Lower leg skin (tissue), 4 donors: ENCODE results near the gene PRDM2. TPM values are rescaled to one million over a fixed set of nuclear protein-coding genes. Genes with fewer than 3 reads are reported as not detected.

Source experiments
- DNase-seq, 2 donors: peaks; one replicate each; pipeline ENCODE4 v3.0.0-alpha.2; 2019; ENCODE audit warnings: low spot score in 2 of 2
- H3K4me3 ChIP-seq: fragments of 200-600 bp; sonication (generic); 2 replicates; pipeline ENCODE4 v1.5.1; 2017; ENCODE audit warnings: mild to moderate bottlenecking, low read depth; ENCODE audit not compliant: poor library complexity, severe bottlenecking
- POLR2A ChIP-seq, 2 donors: fragments of 450-650 bp; IDR thresholded peaks; one replicate each; pipeline ENCODE4 v1.6.1; 2016 to 2017; ENCODE audit warnings: antibody characterized with exemption in 2 of 2, mild to moderate bottlenecking in 1 of 2, moderate library complexity in 1 of 2
- WGBS, 2 donors: methylation state at CpG; one replicate each; pipeline ENCODE4 v1.1.5; 2018; 5-methylcytosine and 5-hydroxymethylcytosine counted together
- intact Hi-C: fragments of 100-400 bp; cut with DNase I; formaldehyde crosslinking; loops from one replicate; pipeline ENCODE4 v1.15.0; 2023; ENCODE audit warnings: low total_unique reads
- total RNA-seq, 4 donors: library from RNA; depleted of rRNA; stranded (reverse); fragments of >200 nt; gene quantifications; one replicate each; pipeline ENCODE4 v1.1.0, GENCODE V29; 2016
- TF ChIP-seq, protein P1 (sequence below), 3 donors: fragments of 450-650 bp; IDR thresholded peaks; one replicate each; pipeline ENCODE4 v1.5.1; 2016; ENCODE audit warnings: antibody characterized with exemption in 3 of 3, mild to moderate bottlenecking in 3 of 3, moderate library complexity in 2 of 3

The PRDM2 gene
- total RNA-seq, 4 donors from 2014 or later, result 34.7 to 69.9 (median 41.8) TPM

DNA sequence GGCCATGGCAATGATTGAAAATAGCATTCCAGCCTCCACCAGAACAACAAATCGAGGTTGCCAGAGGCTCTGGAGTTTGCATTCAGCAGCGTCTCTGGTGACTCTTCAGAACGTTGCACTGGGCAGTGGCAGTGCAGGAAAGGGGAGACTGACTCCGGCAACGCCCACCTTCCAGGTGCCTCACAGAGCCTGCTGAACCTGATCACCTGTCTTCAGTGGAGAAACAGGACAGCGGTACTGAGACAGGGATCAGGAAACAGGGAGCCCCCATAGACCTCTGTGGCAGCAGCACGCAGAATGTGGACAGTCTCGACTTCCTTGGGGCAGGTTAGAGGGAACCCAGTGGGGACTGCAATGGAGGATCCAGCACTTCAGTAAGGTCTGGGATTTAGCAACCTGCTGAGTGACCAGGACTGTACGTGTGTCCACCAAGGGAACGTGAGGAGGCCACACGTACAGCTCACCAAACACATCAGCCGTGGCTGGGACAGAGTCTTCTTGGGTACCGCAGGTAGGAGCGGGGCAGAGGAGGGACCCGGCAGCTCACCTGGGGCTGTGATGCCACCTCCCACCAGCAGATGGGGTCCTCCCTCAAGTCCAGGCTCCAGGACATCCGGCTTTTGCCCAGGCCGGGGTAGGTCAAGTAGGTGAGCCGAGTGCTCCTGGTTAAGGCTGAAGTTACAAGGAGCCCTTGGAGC lies 128.6 kb downstream of the PRDM2 start:
- intact Hi-C loops, result loop anchor here (10.0 kb wide), 1 partner anchor 164 kb away; no protein-coding TSS in a partner anchor
- TF ChIP-seq, protein P1, sequence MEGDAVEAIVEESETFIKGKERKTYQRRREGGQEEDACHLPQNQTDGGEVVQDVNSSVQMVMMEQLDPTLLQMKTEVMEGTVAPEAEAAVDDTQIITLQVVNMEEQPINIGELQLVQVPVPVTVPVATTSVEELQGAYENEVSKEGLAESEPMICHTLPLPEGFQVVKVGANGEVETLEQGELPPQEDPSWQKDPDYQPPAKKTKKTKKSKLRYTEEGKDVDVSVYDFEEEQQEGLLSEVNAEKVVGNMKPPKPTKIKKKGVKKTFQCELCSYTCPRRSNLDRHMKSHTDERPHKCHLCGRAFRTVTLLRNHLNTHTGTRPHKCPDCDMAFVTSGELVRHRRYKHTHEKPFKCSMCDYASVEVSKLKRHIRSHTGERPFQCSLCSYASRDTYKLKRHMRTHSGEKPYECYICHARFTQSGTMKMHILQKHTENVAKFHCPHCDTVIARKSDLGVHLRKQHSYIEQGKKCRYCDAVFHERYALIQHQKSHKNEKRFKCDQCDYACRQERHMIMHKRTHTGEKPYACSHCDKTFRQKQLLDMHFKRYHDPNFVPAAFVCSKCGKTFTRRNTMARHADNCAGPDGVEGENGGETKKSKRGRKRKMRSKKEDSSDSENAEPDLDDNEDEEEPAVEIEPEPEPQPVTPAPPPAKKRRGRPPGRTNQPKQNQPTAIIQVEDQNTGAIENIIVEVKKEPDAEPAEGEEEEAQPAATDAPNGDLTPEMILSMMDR (IDR thresholded peaks at IDR 0.05), result no peak
- TF ChIP-seq POLR2A (IDR thresholded peaks at IDR 0.05), result no peak
- WGBS, 2 donors, result 44 to 51% methylated on average over 14 to 17 of the region's 18 CpGs
- DNase-seq, result no peak
- H3K4me3 ChIP-seq, result no peak overlapping the region

DNA sequence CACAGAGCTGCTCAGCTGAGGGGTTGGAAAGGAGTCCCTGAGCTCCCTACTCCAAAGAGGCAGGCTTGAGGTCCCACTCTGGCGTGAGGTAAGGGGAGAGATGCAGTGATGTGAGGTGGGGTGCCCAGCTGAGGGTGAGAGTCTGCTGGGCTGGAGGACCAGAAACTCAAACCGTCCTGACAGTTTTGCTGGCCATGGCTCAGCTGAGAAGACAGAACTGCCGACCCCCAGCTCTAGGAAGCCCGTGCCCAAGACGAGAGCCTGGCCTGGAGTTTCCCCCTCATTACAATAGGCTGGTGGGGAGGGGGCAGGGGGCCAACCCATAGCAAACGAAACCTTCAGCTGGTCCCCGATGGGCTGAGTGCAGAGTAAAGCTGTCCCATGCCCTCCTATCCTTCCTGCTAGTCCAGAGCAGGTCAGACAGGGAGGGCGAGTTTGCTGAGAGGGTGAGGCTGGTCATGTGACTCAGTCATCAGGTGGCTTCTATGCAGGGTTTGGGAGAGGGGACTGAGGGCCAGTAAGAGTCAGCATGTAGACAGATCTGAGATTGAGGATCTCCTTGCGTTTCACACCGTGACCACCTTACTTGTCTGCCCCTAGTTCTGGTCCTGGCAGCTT lies 129.3 kb downstream of the PRDM2 start:
- intact Hi-C loops, result loop anchor here (10.0 kb wide), 1 partner anchor 164 kb away; no protein-coding TSS in a partner anchor
- TF ChIP-seq POLR2A (IDR thresholded peaks at IDR 0.05), result no peak
- TF ChIP-seq, protein P1 (IDR thresholded peaks at IDR 0.05), result no peak
- WGBS, 2 donors, result 71 to 80% methylated on average over 8 to 10 of the region's 10 CpGs
- DNase-seq, result no peak
- no peak overlapping the region for H3K4me3 ChIP-seq

DNA sequence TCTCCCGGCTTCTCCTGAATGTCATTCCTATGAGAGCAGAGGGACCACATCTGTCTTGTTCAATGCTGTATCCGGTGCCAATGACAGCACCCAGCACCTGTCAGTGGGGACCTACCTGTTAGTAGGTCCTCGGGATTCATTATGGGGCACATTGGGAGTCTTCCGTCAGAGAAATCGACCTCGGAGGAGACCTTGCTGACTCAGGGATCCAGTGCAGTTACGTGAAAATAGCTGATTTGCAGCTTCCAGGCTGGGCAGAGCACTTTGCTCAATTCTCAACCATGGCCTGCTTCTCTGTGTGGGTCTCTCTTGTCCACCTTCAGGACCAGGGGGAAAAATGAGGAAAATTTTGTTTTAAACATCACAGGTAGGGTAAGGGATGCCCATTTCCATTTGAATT lies 130.2 kb downstream of the PRDM2 start:
- TF ChIP-seq POLR2A (IDR thresholded peaks at IDR 0.05), result no peak
- TF ChIP-seq, protein P1 (IDR thresholded peaks at IDR 0.05), result no peak
- 90 to 94% methylated on average over 7 of the region's 7 CpGs for WGBS, 2 donors
- no peak overlapping the region for H3K4me3 ChIP-seq
- intact Hi-C loops, result no loop called here
- no peak for DNase-seq

DNA sequence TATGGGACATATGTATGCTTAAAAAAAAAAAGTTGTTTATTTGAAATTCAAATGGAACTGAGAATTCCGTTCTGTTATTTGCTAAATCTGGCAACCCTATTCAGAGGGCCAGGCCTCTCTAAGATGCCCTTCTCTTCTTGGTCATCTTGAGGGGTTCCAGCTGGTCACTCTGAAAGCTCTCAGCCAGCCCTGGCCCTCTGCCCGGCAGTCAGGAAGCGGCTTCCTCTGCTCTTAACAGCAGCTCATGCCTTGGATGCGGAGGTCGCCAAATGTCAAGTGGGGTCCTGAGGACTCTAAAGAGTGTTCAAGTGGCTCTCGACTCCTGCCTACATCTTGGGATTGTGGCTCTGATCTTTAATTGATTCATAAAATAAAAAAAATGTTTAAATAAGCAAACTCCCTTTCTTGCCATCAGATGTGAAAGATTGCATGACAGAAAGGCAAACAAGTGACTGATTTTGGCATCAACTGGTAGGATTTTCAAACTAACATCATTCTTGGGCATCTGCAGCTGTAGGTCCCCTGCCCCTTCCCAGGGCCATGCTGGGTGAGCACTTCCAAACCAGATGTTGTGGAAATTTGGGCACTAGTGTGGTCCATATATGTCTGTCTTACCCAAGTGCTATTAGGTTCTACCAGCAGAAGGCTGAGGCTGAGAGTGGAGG lies 130.8 kb downstream of the PRDM2 start:
- H3K4me3 ChIP-seq, result no peak overlapping the region
- WGBS, 2 donors, result 63 to 77% methylated on average over 6 of the region's 6 CpGs
- TF ChIP-seq, protein P1 (IDR thresholded peaks at IDR 0.05), result no peak
- TF ChIP-seq POLR2A (IDR thresholded peaks at IDR 0.05), result no peak
- intact Hi-C loops, result no loop called here
- DNase-seq, result no peak

DNA sequence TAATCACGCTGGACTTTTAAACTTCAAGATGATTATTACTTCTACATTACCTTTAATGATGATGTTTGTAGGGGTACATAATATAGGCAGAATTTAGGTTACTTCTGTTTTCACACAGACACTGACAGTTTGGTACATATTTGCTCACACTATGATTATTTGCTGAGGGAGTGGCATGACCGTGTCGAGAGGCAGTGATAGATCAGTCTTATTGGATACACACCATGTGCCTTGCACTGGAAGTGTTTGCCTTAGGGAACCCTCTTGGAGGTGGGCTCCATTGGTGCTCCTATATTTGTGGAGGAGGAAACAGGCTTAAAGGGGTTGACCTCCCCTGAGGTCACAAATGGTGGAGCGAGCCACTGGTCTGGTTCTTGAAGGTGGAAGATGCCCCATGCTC lies 132.1 kb downstream of the PRDM2 start:
- intact Hi-C loops, result no loop called here
- WGBS, 2 donors, result 72 to 93% methylated on average over 4 of the region's 4 CpGs
- DNase-seq, result no peak
- H3K4me3 ChIP-seq, result no peak overlapping the region
- TF ChIP-seq, protein P1 (IDR thresholded peaks at IDR 0.05), result no peak
- TF ChIP-seq POLR2A (IDR thresholded peaks at IDR 0.05), result no peak
